GM19023 (cell line): ENCODE data around the gene PWWP2B.

Source experiments
- ATAC-seq: cut with Tn5 transposase; IDR thresholded peaks from one replicate; pipeline ENCODE4 v1.9.1; 2021; ENCODE audit warnings: mild to moderate bottlenecking, moderate library complexity; ENCODE audit not compliant: unreplicated experiment

PWWP2B gene

DNA sequence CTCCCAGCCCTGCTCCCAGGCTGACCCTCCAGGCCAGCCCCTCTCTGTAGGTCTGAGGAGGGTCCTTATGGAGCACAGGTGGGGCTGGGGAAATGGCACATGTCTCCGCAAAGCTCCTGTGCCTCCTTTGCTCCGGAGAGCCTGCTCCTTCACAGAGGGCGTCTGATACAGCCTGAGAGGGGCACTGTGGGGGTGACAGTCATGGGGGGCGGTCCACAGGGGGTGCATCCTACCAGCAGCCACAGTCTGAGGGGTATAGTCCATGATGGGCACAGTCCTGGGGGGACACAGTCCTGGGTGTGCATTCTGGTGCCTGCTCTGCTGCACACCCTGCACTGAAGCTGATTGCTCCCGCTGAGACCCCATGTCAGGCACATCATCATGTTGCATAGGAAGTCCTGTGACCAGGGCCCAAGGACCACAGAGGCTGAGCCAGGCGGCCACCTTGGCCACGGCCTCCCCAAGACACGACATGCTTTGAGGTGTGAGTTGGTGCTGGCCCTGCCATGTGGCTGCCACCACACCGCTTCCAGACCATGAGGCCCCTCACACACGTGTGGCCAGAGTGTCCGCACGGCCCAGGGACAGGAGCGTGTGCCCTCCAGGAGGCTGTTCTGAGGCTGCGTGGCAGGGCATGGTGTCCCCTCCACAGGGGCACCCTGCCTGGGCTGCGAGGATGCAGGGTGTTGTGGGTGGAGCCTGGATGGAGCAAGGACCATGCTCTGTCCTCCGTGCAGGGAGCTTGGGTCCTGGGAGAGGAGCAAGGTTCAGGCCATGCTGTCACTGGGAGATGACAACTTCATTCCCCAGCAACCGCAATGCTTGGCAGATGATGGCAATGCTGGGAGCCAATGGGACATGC, 59.2 kb downstream of the PWWP2B start:
- ATAC-seq = no peak

DNA sequence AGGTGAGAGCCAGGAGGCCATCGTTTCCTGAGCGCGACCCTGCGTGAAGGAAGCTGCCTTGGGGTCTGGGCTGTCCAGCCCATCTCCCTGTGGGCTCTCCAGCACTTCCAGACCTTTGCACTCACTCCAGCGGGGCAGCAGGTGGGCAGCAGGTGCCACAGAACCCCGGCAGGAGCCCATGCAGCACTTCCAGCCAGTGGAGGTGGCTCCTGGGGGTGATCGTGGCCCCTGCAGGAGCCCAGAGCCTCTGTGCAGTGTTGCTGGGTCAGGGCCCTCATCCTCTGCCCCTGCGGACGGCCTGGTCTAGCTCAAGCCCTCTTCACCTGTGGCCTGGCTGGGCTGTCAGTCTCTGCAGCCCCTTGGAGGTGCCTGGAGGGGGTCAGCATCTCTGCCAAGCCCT, 59.9 kb downstream of the PWWP2B start:
- ATAC-seq = no peak

DNA sequence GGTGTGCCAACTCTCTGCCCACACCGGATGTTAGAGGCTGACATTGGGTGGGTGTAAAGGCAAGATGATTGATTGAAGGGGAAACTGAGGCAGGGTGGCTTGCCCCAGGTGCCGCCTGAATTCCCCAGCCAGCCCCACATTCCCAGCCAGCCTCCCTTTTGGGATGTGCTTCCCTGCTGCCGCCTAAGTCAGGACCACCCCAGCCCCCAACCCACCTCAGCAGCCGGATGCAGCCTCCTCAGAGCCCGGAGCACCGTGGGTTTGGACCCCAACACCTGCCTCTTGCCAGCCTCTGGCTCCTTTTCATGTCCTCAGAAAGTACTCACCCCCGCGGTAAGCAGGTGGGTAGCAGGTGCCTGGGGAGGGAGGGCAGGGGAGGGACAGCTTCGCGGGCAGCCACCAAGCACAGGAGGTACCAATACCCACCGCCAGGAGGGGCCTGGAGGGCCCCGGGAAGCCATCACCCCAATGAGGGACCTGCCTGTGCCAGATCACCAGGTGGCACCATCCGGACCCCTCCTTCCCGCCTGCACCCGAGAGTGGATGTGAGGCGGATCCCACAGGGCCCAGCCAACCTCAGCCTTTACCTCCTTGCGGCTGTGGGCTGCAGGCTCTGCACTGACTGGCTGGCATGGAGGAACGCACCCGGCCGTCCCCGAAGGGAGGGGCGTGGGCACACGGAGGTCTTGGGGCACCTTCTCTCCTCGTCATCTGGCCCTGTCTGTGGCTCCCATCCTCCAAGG, 60.5 kb downstream of the PWWP2B start:
- no peak for ATAC-seq

DNA sequence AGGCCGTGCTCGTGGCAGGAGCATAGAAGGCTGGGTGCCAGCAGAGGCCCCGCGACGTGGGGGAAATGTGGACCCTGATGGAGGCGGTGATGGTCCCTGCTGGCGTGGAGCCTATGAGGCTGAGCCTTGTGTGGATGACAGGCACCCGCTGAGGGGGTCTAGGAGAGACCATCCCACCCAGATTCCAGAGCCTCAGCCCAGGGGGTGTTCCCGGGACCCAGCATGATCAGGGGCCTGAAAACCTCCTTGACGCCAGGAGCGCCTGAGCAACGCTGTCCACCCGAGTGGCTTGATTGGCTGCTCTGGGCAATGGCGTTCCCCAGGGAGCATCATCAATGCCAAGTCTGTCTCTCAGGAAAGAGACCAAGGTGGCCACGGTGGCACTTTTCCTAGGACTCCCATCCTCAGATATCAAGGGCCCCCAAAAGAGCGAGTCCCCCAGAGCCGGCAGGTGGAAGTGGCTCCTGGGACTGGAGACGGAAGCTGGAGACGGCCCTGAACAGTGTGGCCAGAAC, 61.1 kb downstream of the PWWP2B start:
- ATAC-seq = no peak

DNA sequence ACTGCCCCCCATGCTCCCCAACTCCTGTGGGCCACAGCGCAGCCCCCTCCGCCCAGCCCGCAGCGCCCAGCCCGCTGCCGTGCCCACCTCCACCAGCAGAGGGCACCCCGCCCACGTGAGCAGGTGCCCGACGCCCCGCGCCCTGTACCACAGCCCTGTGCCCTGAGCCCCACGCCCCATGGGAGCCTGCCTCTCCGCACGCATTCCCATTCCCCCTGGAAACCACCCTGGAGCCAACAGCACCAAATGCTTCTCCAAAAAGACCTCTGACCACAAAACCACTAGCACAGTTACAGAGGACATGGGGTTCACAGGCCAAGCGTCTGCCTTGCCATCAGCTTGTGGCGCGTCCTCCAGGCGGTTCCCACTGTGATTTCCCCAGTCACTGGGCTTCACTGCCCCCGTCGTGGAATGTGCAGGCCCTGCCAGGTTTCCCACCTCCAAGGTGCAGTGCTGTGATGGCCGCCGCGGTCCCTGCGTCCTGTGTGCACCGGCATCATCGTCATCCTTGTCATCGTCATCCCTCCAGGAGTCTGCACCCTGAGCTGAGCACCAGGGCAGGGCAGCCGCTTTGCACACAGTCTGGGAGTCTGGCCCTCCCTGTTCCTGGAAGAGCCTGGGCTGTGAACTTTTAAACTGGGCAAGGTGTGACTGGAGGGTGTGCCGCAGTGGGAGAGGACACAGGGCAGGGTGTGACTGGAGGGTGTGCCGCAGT, 61.7 kb downstream of the PWWP2B start:
- no peak for ATAC-seq

DNA sequence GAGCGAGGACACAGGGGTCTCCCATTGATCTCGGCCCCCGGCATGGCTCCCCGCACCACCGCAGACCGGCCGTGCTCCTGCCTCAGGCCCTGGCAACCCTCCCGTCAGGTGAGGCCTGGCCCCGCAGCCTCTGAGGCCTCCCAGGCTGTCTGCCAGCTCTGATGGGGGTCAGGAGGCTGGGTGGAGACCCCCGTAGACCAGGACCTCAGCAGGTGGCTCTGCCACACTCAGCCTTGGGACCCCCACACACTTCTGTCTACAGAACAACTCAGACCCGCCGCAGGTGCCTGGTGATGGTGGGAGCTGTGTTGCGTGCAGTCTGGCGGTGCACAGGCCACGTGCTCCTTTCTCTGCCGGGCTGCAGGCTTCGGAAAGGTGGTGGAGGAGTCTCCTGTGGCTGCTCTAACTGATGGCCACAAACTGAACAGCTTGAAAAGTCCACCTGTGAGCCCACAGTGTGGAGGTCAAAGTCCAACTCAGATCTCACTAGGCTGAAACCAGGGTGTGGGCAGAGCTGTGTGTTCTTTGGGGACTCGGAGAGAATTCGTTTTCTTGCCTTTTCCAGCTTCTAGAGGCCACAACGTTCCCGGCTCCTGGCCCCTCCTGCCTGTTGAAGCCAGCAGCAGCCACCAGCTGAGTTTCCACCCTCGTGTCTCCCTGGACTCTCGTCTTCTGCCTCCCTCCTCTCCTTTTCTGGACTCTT, 62.5 kb downstream of the PWWP2B start:
- ATAC-seq = no peak

DNA sequence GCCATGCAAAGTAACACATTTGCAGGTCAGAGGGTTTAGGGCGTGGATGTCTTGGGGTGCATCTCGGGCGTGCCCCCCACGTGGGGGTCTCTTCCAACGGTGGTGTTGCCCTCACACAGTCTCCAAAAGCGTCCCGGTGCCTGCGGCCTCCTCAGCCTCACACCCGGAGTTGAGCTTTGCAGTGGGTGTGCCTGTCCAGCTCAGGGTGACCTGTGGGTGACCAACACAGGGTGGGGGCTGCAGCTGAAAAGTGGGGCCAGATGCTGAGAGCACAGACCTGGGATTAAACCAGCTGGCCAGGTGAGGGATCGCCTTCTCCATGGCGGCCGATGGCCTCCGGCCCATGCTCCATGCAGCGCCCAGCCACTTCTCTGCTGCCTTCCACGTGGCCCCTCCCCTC, 63.1 kb downstream of the PWWP2B start:
- no peak for ATAC-seq

DNA sequence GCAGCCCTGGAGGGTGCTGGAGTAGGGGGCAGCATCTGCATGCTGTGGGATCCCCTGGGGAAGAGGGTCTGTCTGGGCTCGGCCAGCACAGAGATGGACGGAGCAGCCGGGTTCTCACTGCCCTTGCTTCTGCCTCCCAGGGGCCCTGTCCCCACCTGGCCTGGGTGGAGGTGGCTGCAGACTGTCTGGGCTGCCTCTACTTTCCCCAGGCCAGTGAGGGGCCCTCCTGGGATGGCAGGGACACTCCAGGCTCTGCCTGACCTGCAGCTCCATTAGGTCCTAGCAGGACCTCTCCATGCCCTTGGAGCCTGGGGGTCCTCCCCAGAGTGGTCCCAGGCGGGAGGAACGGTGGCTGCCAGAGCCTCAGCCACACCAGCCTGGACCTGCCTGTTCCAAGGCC, 63.7 kb downstream of the PWWP2B start:
- no peak for ATAC-seq

DNA sequence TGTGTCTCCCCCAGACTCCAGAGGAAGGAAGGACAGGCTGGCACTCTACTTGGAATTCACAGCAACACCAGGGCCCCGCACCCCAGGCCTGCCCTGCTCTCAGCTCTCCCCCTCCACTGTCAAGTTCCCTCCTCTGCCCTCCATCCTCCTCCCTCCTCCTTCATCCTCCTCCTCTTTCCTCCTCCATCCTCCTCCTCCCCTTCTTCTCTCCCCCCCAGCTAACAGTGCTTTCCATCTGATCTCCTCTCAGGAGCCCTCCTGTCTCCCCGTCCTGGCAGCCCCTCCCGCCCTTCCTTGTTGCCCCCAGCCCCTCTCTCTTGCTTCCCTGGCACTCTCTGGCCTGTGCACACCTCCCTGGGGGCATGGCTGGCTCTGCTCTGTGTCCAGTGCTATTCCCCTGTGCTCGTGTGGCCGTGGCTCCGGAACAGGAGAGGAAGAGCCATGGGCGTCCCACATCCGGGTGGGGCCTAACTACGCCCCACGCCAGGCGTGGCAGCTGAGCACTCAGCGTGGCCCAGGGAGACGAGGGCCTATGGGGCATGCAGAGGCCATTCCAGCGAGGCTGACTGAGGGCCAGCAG, 64.2 kb downstream of the PWWP2B start:
- no peak for ATAC-seq

DNA sequence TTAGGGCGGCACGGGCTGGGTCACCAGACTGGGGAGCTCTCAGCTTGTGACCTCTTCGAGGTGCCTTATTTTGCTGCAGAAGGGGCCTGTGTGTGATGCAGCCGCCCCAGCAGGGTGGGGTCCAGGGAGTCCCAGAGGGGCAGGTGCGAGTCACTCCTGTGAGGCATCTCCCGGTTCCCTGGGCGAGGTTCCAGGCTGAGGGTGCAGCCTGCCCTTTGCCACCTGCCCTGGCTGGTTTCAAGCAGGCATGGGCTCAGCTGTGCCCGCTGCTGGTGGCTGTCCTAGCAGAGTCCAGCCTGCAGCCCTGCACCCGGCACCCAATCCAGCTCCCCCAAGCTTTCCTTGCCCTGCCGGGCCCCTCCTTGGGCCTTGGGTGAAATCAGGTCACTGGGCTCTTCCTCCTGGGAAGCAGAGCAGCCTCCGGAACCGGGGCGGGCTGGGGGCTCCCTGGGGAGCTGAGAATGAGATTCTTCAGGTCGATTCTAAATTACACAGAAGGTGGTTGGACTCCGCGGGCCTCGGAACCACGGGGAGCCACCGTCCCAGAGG, 64.8 kb downstream of the PWWP2B start:
- no peak for ATAC-seq

DNA sequence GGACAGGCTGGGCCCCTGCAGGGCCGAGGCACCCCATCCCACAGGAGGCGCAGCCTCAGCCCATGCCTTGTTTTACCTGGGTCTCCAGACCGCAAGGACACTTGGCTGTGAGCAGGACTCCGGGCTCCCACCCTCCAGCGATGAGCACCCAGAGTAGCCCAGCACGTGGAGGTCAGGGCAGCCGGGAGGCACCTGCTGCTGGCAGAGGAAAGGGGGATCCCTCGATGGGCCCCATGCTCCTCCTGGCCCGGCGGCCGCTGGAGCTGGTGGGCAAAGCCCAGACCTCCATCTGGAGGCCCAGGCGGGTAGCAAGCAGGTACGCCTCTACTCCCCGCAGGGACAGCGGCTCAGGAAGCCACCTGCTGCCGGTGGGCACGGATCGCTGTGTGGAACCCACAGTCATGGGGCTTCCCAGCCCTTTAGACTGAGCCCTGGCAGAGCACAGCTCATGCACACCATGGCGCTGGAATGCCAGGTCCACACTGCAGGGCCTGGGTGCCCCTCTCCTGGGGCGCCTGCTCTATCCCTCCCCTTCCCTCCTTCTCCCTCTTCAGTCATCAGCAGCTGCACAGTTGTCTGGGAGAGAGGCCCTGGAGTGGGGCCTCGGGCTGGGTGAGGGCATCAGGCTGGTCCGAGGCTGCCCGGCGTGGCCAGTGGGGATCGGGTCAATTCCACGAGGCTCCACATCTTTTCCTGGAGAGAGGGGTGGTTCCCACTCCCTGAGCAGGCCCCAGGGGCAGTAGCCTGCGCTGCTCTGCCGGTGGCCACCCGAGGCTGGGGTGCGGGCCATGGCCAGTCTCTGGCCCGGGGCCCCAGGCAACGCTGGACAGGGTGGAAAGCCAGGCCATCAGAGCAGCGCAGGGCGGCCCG, 65.7 kb downstream of the PWWP2B start:
- no peak for ATAC-seq

DNA sequence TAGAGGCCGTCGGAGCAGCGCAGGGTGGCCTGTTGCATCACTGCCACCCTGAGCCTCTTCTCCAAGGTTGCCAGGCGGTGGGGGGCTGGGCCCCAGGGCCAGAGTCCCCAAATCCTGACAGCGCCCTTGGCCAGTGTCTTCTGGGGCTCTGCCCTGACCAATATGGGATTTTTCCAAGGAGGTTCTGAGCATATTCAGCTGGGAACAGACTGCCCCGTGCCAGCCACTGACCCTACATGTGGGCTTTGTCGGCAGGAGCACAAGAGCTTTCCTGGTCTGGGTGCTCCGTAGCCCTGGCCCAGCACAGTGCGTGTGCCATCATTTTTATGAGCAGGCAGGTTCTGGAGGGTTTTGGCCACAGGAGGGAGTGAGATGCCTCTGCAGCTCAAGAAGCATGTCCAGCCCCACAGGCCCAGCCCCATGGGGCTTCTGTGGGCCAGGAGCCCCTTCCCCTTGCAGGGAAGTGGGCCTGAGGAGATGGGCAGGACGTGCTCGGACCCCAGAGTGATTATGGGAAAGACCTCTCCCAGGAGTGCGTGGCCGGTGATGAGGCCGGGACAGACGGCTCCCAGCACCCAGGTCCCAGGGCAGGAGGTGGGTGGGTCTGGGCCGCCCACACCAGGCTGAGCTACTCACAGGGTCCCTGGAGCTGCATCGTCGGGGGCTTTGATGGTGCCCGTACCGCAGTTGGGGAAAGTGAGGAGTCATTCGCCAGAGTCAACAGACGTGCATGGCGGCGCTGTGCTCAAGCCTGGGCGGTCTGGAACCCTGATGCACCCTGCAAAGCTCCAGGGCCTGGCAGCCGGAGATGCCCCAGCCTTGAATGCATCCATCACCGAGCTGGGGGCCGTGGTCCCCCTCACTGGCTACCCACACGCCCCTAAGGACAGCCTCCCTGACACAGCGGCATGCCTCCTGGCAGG, 66.6 kb downstream of the PWWP2B start:
- ATAC-seq = no peak

DNA sequence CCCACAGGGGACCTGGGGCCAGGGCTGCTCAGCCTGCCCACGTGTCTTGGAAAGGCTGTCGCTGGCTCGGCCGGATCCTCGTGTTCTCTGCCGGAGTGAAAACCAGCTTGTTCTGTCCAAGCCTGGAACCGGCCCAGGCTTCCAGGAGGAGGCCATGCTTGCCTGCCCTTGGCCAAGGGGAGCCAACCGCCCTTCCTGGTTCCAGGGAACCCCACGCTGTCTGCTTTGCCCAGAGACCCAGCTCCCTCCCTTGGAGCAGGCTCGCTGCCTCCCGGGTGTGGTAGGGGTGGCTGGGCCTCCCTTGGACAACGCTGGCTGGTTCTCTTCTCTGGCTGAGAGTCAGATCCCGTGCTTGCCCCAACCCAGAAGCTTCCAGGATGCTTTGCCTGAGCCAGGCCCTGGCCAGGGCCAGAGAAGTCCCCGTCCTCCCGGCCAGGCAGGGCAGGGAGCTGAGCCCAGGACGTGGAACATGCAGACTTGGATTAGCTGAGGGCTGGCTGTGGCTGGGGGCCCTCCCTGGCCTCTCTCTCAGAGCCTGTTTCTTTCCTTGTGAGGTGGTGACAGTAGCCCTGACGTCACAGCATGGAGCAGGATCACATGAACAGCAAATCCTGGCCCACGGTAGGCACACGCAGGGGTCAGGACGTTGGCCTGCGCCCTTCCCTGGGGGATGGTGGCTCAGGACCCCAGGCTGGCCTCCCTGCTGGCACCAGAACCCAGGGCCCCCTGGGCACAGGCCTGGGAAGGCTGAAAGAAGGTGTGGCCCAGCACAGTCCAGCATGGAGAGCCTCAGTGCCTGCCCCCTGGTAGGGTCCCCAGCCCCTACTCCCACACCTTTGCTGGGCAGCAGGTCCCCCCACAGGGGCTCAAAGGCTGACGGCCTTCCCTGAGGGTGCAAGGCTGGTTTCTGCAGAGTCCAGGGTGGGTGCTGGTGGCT, 67.5 kb downstream of the PWWP2B start:
- ATAC-seq = no peak

DNA sequence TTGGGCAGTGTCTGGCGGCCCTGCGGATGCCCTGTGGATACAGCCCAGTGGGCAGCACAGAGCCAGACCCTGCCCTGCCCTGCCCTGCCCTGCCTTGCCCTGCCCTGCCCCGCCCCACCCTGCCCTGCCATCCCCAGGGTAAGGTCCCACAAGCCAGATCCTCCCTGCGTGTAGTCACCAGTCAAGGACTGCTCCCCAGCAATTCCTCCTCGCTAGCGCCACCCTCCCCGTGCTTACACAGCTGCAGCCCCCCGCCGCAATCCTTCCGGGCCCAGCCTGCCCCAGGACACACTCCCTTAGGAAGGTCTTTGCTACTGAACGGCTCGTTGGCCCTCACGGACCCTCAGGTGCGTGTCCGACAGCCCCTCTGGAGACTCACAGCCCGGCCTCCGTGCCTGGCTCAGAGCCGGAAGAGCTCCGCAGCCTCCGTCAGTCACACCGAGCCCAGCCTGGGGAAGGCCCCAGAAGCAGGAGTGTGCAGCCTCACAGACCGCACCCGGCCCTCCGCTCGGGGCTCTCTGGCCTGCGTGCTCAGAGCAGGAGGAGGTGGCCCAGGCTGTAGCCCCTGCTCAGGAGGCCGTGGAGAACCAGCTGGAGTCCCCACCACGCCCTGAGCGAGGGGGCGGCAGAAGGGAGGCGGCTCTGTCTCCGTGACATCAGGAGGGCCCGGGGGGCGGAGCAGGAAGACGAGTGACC, 68.3 kb downstream of the PWWP2B start:
- no peak for ATAC-seq

DNA sequence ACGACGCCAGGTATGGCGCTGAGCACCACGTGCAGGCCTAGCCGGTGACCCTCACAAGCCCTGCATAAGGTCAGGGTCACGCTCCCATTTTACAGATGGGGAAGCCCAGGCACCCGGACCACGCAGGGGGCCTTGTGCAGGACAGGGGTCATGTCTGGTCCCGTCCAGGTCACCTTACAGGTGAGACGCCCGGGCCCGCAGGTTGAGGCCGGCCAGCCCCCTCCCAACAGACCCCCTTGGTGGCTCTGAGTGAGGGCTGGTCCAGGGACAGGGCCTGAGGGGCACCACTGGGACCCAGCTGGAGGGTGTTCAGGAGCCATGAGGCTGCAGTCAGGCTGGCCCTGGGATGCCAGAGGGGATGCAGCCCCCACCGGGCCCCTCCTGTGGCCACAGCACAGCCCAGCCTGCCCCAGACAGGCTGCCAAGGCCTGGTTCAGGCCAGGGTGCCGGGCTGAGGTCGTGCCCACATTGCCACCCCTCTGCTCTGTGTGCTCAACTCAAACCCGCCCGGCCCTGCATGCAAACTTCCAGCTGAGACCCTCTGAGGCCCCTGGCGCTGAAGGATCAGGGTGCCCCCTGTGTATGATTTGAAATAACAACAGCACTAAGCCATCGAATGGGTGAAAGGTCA, 69.0 kb downstream of the PWWP2B start:
- no peak for ATAC-seq
